GM19099 (cell line): Measurements from ENCODE around the gene CEP83.

ENCODE experiments used
- POLR2A ChIP-seq: IDR thresholded peaks from 3 replicates; pipeline ENCODE4 v1.6.1; 2011; ENCODE audit warnings: low read depth; ENCODE audit not compliant: insufficient read length; ENCODE audit errors: extremely low read depth

CEP83 gene

DNA sequence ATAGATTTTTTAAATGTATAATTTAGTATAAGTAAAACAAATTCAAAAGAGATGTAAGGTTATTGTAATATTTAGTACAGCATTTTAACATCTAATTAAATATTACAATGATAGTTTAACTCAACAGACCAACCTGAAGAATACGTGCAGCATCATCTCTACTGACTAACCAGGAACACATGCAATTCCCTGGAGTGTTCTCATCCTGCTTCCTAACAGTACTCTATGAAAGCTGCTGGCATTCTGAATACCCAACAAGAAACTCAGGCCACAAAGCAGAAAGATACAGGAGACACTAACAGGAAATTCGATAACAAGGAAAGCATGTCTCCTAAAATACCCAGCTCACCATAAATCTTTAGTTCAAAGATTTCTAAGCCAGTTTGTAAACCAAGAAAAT is 58.3 kb downstream of the CEP83 start:
- TF ChIP-seq POLR2A, result no peak

- TF ChIP-seq POLR2A, result no peak
Measured at GRCh38 chr12:94397401-94397800, 62.3 kb downstream of the CEP83 start.

- TF ChIP-seq POLR2A, result no peak
Measured at GRCh38 chr12:94390130-94390485, 69.6 kb downstream of the CEP83 start.

DNA sequence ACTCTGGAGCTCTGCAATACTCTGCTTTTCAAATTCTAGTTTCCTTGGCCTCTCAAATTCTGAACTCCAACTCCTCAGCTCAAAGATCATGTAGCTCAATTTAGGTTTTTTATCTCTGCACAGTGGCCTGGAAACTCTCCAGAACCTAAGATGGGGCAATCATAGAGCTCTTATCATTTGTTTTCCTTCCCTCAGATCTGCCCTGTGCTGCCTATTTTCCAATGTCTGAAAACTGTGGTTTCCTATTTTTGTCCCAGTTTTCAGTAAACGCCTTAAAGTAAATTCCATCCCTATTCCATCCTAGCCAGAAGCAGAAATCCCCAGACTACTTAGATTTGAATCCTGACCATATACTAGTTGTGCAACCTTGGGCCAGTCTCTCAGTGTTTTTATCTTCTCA is 73.2 kb downstream of the CEP83 start:
- no peak for TF ChIP-seq POLR2A

- TF ChIP-seq POLR2A, result no peak
Measured at GRCh38 chr12:94384030-94384429, 75.6 kb downstream of the CEP83 start.

DNA sequence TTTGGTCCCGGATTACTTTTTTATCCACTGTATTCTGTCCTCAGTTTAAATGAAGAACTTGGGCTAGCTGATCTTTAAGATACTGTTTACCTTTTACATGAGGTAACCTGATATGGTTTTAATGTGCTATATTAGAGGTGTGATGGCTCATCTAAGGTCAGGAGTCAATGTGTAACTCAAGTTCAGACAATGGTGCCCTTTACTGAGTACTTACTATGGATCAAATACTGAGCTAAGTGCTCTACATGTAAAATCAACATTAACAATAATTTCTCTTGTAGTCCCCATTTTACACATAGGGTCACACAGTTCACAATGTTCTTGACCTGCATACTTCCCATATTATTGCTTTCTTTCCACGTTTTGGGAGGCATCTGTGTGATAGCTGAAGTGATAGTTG is 79.2 kb downstream of the CEP83 start:
- TF ChIP-seq POLR2A, result no peak

GRCh38 chr12:94379479-94380113 is 80.1 kb downstream of the CEP83 start:
- no peak for TF ChIP-seq POLR2A

DNA sequence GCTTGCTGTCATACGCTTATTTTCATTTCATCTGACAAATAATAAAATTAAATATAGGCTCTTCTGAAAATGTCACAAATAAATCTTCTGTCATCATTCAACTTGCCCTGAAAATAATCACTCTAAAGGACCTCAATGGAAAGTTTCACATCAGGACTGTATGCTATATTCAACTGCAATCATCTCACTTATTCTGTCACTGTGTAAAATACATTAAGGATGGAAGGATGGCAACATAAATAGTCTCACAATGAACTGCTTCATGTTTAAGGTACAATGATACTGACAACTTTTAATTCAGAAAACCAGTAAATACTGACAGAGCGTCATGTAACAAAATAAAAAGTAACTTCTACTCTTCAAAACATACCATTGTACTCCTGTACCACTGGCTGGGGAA is 82.1 kb downstream of the CEP83 start:
- TF ChIP-seq POLR2A, result no peak

GRCh38 chr12:94374124-94374523 is 85.5 kb downstream of the CEP83 start:
- TF ChIP-seq POLR2A, result no peak

- TF ChIP-seq POLR2A, result no peak
Measured at GRCh38 chr12:94372461-94372860, 87.2 kb downstream of the CEP83 start.

DNA sequence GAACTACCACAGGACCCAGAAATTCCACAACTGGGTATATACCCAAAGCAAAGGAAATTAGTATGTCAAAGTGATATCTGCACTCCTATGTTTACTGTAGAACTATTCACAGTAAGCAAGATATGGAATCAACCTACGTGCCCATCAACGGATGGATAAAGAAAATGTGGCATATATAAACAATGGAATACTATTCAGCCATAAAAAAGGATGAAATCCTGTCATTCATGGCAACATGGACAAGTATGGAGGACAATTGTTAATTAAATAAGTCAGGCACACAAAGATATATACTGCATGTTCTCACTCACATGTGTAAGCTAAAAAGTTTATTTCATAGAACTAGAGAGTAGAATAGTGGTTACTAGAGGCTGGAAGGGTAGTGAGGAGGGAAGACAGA is 97.0 kb downstream of the CEP83 start:
- no peak for TF ChIP-seq POLR2A

GRCh38 chr12:94359761-94360160 is 99.9 kb downstream of the CEP83 start:
- no peak for TF ChIP-seq POLR2A

DNA sequence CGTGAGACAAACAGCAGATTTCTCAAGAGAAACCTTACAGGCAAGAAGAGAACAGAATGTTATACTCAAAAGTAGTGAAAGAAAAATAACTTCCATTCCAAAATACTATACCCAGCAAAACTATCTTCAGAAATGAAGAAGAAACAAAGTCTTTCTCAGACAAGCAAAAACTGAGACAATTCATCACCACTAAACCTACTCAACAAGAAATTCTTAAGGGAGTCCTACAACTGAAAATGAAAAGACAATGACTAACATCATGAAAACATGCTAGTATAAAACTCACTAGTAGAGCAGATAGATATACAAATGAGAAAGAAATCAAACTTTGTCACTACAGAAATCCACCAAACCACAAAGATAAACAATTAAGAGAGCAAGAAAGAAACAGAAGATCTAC is 106.5 kb downstream of the CEP83 start:
- no peak for TF ChIP-seq POLR2A

DNA sequence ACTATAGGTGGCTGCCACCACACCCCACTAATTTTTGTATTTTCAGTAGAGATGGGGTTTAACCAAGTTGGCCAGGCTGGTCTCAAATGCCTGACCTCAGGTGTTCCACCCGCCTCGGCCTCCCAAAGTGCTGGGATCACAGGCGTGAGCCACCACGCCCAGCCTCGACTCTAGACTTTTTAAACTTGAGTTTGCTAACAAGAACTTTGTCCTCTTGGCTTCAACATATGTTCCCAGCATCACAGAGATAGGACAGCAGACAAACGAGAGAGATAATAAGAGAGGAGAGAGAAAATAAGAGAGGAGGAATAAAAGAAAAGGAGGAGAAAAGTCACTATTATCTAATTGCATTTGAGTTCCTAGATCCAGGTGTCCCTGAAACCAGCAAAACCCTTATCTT is 119.1 kb downstream of the CEP83 start:
- TF ChIP-seq POLR2A, result no peak

GRCh38 chr12:94338006-94338794 is 121.5 kb downstream of the CEP83 start:
- no peak for TF ChIP-seq POLR2A

DNA sequence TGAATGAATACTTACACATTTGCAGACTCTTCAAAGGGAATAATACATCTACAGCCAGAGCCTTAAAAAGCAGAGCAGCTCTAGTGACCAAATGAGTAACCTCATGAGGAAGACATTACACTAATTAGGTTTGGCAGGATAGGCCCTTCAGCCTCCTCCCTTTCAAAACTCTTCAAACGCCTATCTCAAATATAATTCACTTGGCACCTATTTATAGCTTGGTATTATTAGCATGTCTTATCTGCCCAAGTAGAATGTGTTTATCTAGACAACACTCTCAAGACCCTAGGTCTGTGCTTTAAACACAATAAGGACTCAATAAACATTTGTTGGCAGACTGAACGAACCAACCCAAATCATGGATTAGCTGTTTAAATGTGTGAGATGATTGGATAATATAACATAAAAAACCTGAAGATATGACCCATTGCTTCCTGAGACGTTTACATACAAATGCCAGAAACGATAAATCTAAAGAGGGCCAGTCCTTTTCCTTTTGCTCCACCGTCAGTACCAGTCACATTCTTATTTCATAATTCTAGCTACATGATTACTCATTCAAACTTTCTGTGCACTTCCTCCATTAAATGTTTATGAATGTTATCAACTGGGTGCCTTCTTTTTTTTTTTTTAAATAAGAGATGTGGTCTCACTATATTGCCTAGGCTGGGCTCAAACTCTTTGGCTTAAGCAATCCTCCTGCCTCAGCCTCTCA is 123.3 kb downstream of the CEP83 start:
- TF ChIP-seq POLR2A, result no peak

DNA sequence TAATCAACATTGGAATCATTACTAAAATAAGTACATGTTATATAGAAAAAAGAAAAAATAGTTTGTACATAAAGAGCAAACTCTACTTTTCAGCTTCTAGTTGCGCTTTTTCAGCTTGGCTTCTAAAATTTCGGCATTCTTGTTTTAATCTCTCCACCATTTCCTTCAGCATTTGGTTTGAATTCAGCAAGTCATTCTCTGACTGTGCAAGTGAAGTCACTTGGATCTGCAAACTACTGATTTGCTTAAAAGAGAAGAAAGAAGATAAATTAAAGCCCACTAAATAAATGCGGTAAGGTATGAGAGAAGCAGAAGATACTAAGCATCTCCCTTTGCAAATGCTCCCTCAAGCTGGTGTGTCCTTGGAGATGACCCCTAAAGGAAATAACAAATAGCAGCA is 126.3 kb downstream of the CEP83 start:
- TF ChIP-seq POLR2A, result no peak

GRCh38 chr12:94329366-94329765 is 130.3 kb downstream of the CEP83 start:
- no peak for TF ChIP-seq POLR2A
